ENCODE data around the gene MAP3K14. TPM values are rescaled to one million over a fixed set of nuclear protein-coding genes. Genes with fewer than 3 reads are reported as not detected.

The MAP3K14 gene
- total RNA-seq, 2 donors from 2014 or later = 6.5 to 9.9 TPM

DNA sequence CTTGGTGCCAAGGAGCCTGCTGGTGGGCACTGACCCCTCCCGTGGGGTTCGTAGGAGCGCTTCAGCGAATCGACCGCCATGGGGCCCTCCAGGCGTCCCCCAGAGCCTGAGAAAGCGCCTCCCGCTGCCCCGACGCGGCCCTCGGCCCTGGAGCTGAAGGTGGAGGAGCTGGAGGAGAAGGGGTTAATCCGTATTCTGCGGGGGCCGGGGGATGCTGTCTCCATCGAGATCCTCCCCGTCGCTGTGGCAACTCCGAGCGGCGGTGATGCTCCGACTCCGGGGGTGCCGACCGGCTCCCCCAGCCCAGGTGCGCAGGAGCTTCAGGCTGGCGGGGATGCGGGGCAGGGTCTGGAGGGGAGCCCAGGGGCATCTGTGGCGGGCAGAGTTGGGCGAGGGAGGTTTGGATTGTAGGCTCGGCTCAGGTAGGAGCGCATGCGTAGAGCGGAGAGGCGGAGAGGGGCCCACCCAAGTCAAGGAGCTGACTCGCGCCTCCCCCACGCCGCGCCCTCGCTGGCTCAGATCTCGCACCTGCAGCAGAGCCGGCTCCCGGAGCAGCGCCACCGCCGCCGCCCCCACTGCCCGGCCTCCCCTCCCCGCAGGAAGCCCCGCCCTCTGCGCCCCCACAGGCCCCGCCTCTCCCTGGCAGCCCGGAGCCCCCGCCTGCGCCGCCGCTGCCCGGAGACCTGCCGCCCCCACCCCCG is 75.3 kb downstream of the MAP3K14 start:
- peaks cover 0 to 13% of the 10 kb centered on the region in 2 donors for H3K27me3 ChIP-seq
- TF ChIP-seq, protein P1, sequence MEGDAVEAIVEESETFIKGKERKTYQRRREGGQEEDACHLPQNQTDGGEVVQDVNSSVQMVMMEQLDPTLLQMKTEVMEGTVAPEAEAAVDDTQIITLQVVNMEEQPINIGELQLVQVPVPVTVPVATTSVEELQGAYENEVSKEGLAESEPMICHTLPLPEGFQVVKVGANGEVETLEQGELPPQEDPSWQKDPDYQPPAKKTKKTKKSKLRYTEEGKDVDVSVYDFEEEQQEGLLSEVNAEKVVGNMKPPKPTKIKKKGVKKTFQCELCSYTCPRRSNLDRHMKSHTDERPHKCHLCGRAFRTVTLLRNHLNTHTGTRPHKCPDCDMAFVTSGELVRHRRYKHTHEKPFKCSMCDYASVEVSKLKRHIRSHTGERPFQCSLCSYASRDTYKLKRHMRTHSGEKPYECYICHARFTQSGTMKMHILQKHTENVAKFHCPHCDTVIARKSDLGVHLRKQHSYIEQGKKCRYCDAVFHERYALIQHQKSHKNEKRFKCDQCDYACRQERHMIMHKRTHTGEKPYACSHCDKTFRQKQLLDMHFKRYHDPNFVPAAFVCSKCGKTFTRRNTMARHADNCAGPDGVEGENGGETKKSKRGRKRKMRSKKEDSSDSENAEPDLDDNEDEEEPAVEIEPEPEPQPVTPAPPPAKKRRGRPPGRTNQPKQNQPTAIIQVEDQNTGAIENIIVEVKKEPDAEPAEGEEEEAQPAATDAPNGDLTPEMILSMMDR (IDR thresholded peaks at IDR 0.05) = no peak
- TF ChIP-seq POLR2A (IDR thresholded peaks at IDR 0.05) = no peak
- H3K27ac ChIP-seq = no peak overlapping the region
- DNase-seq (peak in 2 of 4 donors; percentile 59 to 63), ATAC-seq (peak; percentile 28)
- H3K36me3 ChIP-seq (replicated peaks in 1 of 2; ENCODE audit: insufficient read depth in 1 of 2, low read depth in 2 of 2) = no peaks in the 10 kb centered on the region
- H3K9me3 ChIP-seq = no peaks in the 10 kb centered on the region
- intact Hi-C loops (cut with DNase I) = no loop called here
- H3K4me1 ChIP-seq = peaks cover 17% of the 10 kb centered on the region
- WGBS, 2 donors = 17% methylated on average over 51 of the region's 62 CpGs; no CpG with 5 or more reads in 1 of the 2 donors
- no peak overlapping the region for H3K4me3 ChIP-seq

DNA sequence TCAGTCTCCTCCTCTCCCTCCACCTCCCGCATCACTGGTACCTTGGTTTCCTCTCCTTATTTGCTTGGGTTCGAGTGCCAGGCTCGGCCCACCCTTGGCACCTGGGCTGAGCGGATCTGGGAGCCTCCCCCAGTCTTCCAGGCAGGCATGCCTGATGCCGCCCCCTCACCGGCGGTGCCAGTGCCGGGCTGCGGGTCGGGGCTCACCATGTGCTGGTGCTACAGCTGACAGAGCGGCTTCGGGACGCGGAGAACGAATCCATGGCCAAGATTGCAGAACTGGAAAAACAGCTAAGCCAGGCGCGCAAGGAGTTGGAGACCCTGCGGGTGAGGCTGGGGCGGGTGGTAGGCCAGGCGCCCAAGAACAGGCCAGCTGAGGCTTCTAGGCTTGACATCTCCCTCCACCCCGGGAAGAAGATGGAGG is 75.9 kb downstream of the MAP3K14 start:
- TF ChIP-seq, protein P1 (IDR thresholded peaks at IDR 0.05) = no peak
- no peak for TF ChIP-seq POLR2A (IDR thresholded peaks at IDR 0.05)
- WGBS, 2 donors = 16 to 43% methylated on average over 6 to 18 of the region's 21 CpGs
- intact Hi-C loops (cut with DNase I) = no loop called here
- DNase-seq (no peak), ATAC-seq (no peak)
- no peaks in the 10 kb centered on the region for H3K9me3 ChIP-seq
- peaks cover 0 to 13% of the 10 kb centered on the region in 2 donors for H3K27me3 ChIP-seq
- H3K36me3 ChIP-seq (replicated peaks in 1 of 2; ENCODE audit: insufficient read depth in 1 of 2, low read depth in 2 of 2) = no peaks in the 10 kb centered on the region
- H3K27ac ChIP-seq = no peak overlapping the region
- H3K4me1 ChIP-seq = peaks cover 15% of the 10 kb centered on the region
- H3K4me3 ChIP-seq = no peak overlapping the region

DNA sequence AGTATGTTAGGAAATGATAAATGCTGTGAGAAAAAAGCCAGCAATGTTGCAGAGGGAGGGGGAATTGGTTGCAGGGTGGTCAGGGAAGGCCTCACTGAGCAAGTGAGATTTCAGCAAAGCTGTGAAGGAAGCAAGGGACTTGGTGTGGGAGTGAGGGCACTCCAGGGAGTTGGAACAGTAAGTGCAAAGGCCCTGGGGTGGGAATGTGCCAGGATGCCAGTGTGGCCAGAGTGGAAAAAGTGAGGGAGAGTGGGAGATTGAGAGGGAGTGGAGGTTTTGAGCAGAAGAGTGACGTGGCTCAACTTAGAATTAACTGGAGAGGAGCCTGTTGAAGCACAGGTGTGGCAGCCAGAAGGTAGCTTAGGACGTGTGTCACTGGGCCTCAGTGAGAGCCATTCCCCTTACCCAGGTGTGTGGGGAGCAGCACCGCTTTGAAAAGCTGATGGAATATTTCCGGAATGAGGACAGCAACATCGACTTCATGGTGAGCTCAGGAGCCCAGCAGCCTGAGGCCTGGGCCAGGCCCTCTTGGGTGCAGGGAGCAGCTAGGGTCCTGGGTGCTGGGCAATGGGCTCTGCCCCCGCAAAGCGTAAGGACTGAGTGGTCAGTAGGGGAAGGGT is 78.6 kb downstream of the MAP3K14 start:
- 81 to 95% methylated on average over 7 of the region's 7 CpGs for WGBS, 2 donors
- Histone ChIP-seq H3K27ac (no peak overlapping the region), H3K36me3 (replicated peaks in 1 of 2; ENCODE audit: insufficient read depth in 1 of 2, low read depth in 2 of 2) (no peaks in the 10 kb centered on the region), H3K9me3 (no peaks in the 10 kb centered on the region), H3K4me1 (peaks cover 15% of the 10 kb centered on the region), H3K27me3 (peaks cover 0 to 13% of the 10 kb centered on the region in 2 donors), H3K4me3 (no peak overlapping the region)
- intact Hi-C loops (cut with DNase I) = no loop called here
- ATAC-seq (no peak), DNase-seq (no peak)
- TF ChIP-seq, protein P1 (IDR thresholded peaks at IDR 0.05) = no peak
- TF ChIP-seq POLR2A (IDR thresholded peaks at IDR 0.05) = no peak

DNA sequence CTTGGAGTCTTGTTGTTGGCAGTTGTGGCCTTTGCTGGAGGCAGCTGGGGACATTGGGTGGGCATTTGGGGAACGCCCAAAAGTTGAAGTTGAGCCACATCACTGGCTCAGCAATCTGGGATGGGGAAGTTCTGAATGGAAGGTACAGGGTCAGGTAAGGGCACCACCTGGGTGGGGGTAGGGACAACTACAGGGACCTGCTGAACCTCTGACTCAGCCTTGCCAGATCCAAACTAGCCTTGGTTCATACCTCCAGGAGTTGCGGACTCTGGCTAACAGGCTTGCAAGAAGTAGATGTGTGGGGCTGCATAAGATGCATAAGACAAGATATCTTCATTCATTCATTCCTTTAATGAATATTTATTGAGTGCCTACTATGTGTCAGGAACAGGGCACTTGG is 79.1 kb downstream of the MAP3K14 start:
- Histone ChIP-seq H3K4me1 (peaks cover 15% of the 10 kb centered on the region), H3K4me3 (no peak overlapping the region), H3K9me3 (no peaks in the 10 kb centered on the region), H3K27me3 (peaks cover 0 to 13% of the 10 kb centered on the region in 2 donors), H3K27ac (no peak overlapping the region), H3K36me3 (replicated peaks in 1 of 2; ENCODE audit: insufficient read depth in 1 of 2, low read depth in 2 of 2) (no peaks in the 10 kb centered on the region)
- DNase-seq = no peak
- no peak for TF ChIP-seq POLR2A (IDR thresholded peaks at IDR 0.05)
- TF ChIP-seq, protein P1 (IDR thresholded peaks at IDR 0.05) = no peak
- ATAC-seq = no peak
- WGBS, 2 donors = 86 to 90% methylated on average over 2 of the region's 2 CpGs
- intact Hi-C loops (cut with DNase I) = no loop called here
